IMR-90 (cell line): ENCODE results near the gene CNPY1. TPM values are rescaled to one million over a fixed set of nuclear protein-coding genes. Genes with fewer than 3 reads are reported as not detected.

Source experiments
- ATAC-seq: fragments of 200-7000 bp; cut with Tn5 transposase; 2 replicates; pipeline ENCODE4 v1.9.1; 2020; ENCODE audit warnings: low read depth, mild to moderate bottlenecking, moderate library complexity
- BruUV-seq: library from RNA; stranded (reverse); fragments of 400-500 nt; replicated peaks from 2 replicates; lab custom pipeline; 2021; lab: Mats Ljungman, UMichigan
- CTCF ChIA-PET: fragments of 300-600 bp; formaldehyde crosslinking; extraction: SDS; loops from one replicate; lab custom pipeline; 2021; ENCODE audit warnings: antibody characterized with exemption; lab: Yijun Ruan, JAX
- POLR2A ChIA-PET: fragments of 300-600 bp; sonication (Branson Sonifier 250); formaldehyde crosslinking; loops from one replicate; lab custom pipeline; 2022; ENCODE audit warnings: antibody characterized with exemption; ENCODE audit not compliant: unreplicated experiment; lab: Charles Lee
- DNase-seq: peaks from one replicate; pipeline ENCODE4 v3.0.0; 2013
- H2AFZ ChIP-seq: replicated peaks from 2 replicates; pipeline ENCODE3; 2013; ENCODE audit warnings: low read length, mild to moderate bottlenecking; ENCODE audit not compliant: poor library complexity
- H2AK5ac ChIP-seq: 2 replicates; pipeline ENCODE4 v1.6.1; 2013; ENCODE audit warnings: low read depth, low read length, inconsistent platforms
- H2AK9ac ChIP-seq: replicated peaks from 2 replicates; pipeline ENCODE3; 2013; ENCODE audit warnings: mild to moderate bottlenecking, low read depth, low read length, moderate library complexity; ENCODE audit not compliant: poor library complexity
- H2BK120ac ChIP-seq: 2 replicates; pipeline ENCODE4 v1.6.1; 2013; ENCODE audit warnings: low read depth, low read length, inconsistent platforms
- H2BK15ac ChIP-seq: 3 replicates; pipeline ENCODE4 v1.6.1; 2013; ENCODE audit warnings: low read depth, low read length, inconsistent platforms
- H2BK20ac ChIP-seq: 2 replicates; pipeline ENCODE4 v1.6.1; 2013; ENCODE audit warnings: low read depth, mild to moderate bottlenecking, inconsistent platforms, low read length, moderate library complexity
- H2BK5ac ChIP-seq: 2 replicates; pipeline ENCODE4 v1.6.1; 2013; ENCODE audit warnings: mild to moderate bottlenecking, low read depth, low read length, inconsistent platforms; ENCODE audit not compliant: poor library complexity, severe bottlenecking
- H3K14ac ChIP-seq: replicated peaks from 2 replicates; pipeline ENCODE4 v1.6.1; 2013; ENCODE audit warnings: low read depth, low read length, inconsistent platforms
- H3K18ac ChIP-seq: 2 replicates; pipeline ENCODE4 v1.6.1; 2013; ENCODE audit warnings: low read depth, low read length, control low read depth
- H3K23ac ChIP-seq: 2 replicates; pipeline ENCODE4 v1.6.1; 2013; ENCODE audit warnings: low read depth, low read length, inconsistent platforms
- H3K27ac ChIP-seq: 2 replicates; pipeline ENCODE4 v1.5.1; 2013; ENCODE audit warnings: mild to moderate bottlenecking, control low read depth, low read length; ENCODE audit not compliant: insufficient read depth
- H3K27me3 ChIP-seq: 2 replicates; pipeline ENCODE4 v1.6.1; 2013; ENCODE audit warnings: low read length; ENCODE audit not compliant: control insufficient read depth, insufficient read depth
- H3K36me3 ChIP-seq: 2 replicates; pipeline ENCODE4 v1.6.1; 2013; ENCODE audit warnings: low read length, mixed read lengths; ENCODE audit not compliant: control insufficient read depth, insufficient read depth
- H3K4ac ChIP-seq: 2 replicates; pipeline ENCODE4 v1.6.1; 2013; ENCODE audit warnings: low read depth, low read length, inconsistent platforms
- H3K4me1 ChIP-seq: 2 replicates; pipeline ENCODE4 v1.6.1; 2013; ENCODE audit warnings: low read length, mixed read lengths; ENCODE audit not compliant: control insufficient read depth, insufficient read depth
- H3K4me2 ChIP-seq: 2 replicates; pipeline ENCODE4 v1.6.1; 2013; ENCODE audit warnings: low read depth, mild to moderate bottlenecking, control low read depth, low read length, moderate library complexity
- H3K4me3 ChIP-seq: 2 replicates; pipeline ENCODE4 v1.5.1; 2013; ENCODE audit warnings: low read depth, mild to moderate bottlenecking, control low read depth, low read length, moderate library complexity; ENCODE audit not compliant: insufficient read depth
- H3K56ac ChIP-seq: 2 replicates; pipeline ENCODE4 v1.6.1; 2013; ENCODE audit warnings: low read length, inconsistent platforms; ENCODE audit not compliant: insufficient read depth; ENCODE audit errors: extremely low read depth
- H3K79me1 ChIP-seq, 2 experiments: 2 replicates each; pipeline ENCODE4 v1.6.1; 2013; ENCODE audit warnings: low read length in 2 of 2, inconsistent platforms in 1 of 2, low read depth in 1 of 2
- H3K9ac ChIP-seq: 2 replicates; pipeline ENCODE4 v1.6.1; 2013; ENCODE audit warnings: low read depth, low read length, control low read depth
- H3K9me1 ChIP-seq: 2 replicates; pipeline ENCODE4 v1.6.1; 2013; ENCODE audit warnings: low read length, inconsistent platforms; ENCODE audit not compliant: insufficient read depth
- H3K9me3 ChIP-seq: 2 replicates; pipeline ENCODE4 v1.6.1; 2013; ENCODE audit warnings: low read length; ENCODE audit not compliant: control insufficient read depth, insufficient read depth
- H4K20me1 ChIP-seq: 2 replicates; pipeline ENCODE4 v1.6.1; 2013; ENCODE audit warnings: low read length, inconsistent platforms; ENCODE audit not compliant: insufficient read depth
- H4K5ac ChIP-seq: 2 replicates; pipeline ENCODE4 v1.6.1; 2013; ENCODE audit warnings: mild to moderate bottlenecking, low read depth, low read length, control low read depth
- H4K8ac ChIP-seq, 2 experiments: 2 replicates each; pipeline ENCODE4 v1.6.1; 2013; ENCODE audit warnings: low read depth in 2 of 2, low read length in 2 of 2, control low read depth in 1 of 2, inconsistent platforms in 1 of 2
- H4K91ac ChIP-seq: 2 replicates; pipeline ENCODE4 v1.6.1; 2013; ENCODE audit warnings: low read depth, low read length, inconsistent platforms; ENCODE audit not compliant: insufficient read depth
- BHLHE40 ChIP-seq: fragments of 150-350 bp; IDR thresholded peaks from 2 replicates; pipeline ENCODE4 v1.6.1; 2016; ENCODE audit warnings: mild to moderate bottlenecking, low read depth, low read length
- CEBPB ChIP-seq: IDR thresholded peaks from 2 replicates; pipeline ENCODE4 v1.6.1; 2012; ENCODE audit warnings: low read depth, low read length, improper control_type of control experiment
- CHD1 ChIP-seq: IDR thresholded peaks from 2 replicates; pipeline ENCODE4 v1.6.1; 2012; ENCODE audit warnings: low read depth, low read length, improper control_type of control experiment
- FOS ChIP-seq: fragments of 150-350 bp; IDR thresholded peaks from 2 replicates; pipeline ENCODE4 v1.6.1; 2016; ENCODE audit warnings: low read depth, low read length
- MAZ ChIP-seq: IDR thresholded peaks from 2 replicates; pipeline ENCODE4 v1.6.1; 2012; ENCODE audit warnings: low read depth, mild to moderate bottlenecking, low read length, improper control_type of control experiment, moderate library complexity, borderline replicate concordance
- MXI1 ChIP-seq: IDR thresholded peaks from 2 replicates; pipeline ENCODE4 v1.6.1; 2012; ENCODE audit warnings: low read depth, mild to moderate bottlenecking, low read length, moderate library complexity, borderline replicate concordance
- NFE2L2 ChIP-seq: fragments of 150-350 bp; IDR thresholded peaks from 2 replicates; pipeline ENCODE4 v1.6.1; 2016; ENCODE audit warnings: low read depth, mild to moderate bottlenecking, low read length
- POLR2A ChIP-seq: IDR thresholded peaks from 2 replicates; pipeline ENCODE4 v1.6.1; 2012; ENCODE audit warnings: mild to moderate bottlenecking, low read depth, low read length
- RAD21 ChIP-seq: IDR thresholded peaks from 2 replicates; pipeline ENCODE4 v1.6.1; 2012; ENCODE audit warnings: low read length, improper control_type of control experiment
- RCOR1 ChIP-seq: IDR thresholded peaks from 2 replicates; pipeline ENCODE4 v1.6.1; 2012; ENCODE audit warnings: mild to moderate bottlenecking, low read length, improper control_type of control experiment; ENCODE audit not compliant: insufficient replicate concordance
- RFX5 ChIP-seq: IDR thresholded peaks from 2 replicates; pipeline ENCODE4 v1.8.0; 2012; ENCODE audit warnings: low read depth, mild to moderate bottlenecking, low read length, moderate library complexity
- SMC3 ChIP-seq: fragments of 150-350 bp; IDR thresholded peaks from 2 replicates; pipeline ENCODE4 v1.6.1; 2016; ENCODE audit warnings: low read depth, mild to moderate bottlenecking, antibody characterized with exemption, low read length, moderate library complexity
- WGBS, 2 experiments: methylation state at CpG; one replicate each; pipeline versions ENCODE4 v1.1.5 to v1.1.7; 2013; ENCODE audit warnings: missing lambda C conversion rate in 2 of 2; ENCODE audit not compliant: insufficient read length in 1 of 2; ENCODE audit errors: extremely low coverage in 2 of 2; 5-methylcytosine and 5-hydroxymethylcytosine counted together
- dilution Hi-C: fragments of 300-500 bp; cut with HindIII; formaldehyde crosslinking; loops from one replicate; pipeline ENCODE4 v1.14.3; 2018; ENCODE audit warnings: low sequenced_read_pairs; ENCODE audit not compliant: unreplicated experiment
- in situ Hi-C: fragments of 300-500 bp; cut with MboI; formaldehyde crosslinking; loops from 3 replicates; pipeline ENCODE4 v1.14.3; 2019; ENCODE audit warnings: low sequenced_read_pairs, inconsistent platforms, mixed read lengths
- intact Hi-C: fragments of 100-400 bp; cut with micrococcal nuclease; formaldehyde crosslinking; loops from 2 replicates; pipeline ENCODE4 v1.10.0; 2022
- polyA plus RNA-seq, 3 experiments: library from polyadenylated mRNA; depleted of rRNA; stranded (reverse); fragments of >200 nt; gene quantifications; 2 replicates each; pipeline ENCODE4 v1.2.3, GENCODE V29; 2012; ENCODE audit warnings: low replicate concordance in 1 of 3
- total RNA-seq: library from RNA; depleted of rRNA; stranded (reverse); fragments of >200 nt; gene quantifications from 2 replicates; pipeline ENCODE4 v1.2.3, GENCODE V29; 2012
- TF ChIP-seq, protein P1 (sequence below): fragments of 150-350 bp; IDR thresholded peaks from 2 replicates; pipeline ENCODE4 v1.6.1; 2016; ENCODE audit warnings: low read depth, mild to moderate bottlenecking, low read length, moderate library complexity, borderline replicate concordance
- TF ChIP-seq, protein P2 (sequence below): conservative IDR thresholded peaks from 2 replicates; pipeline ENCODE4 v1.5.1; 2012; ENCODE audit warnings: mild to moderate bottlenecking, low read depth, low read length, improper control_type of control experiment
- TF ChIP-seq, protein P3 (sequence below): fragments of 150-350 bp; IDR thresholded peaks from 2 replicates; pipeline ENCODE4 v1.6.1; 2017; ENCODE audit warnings: mild to moderate bottlenecking, antibody characterized with exemption, low read length, low read depth

CNPY1 gene
- total and polyA plus RNA-seq, 2 of the 4 experiments (the other 2 are of a cell fraction) = not detected

DNA sequence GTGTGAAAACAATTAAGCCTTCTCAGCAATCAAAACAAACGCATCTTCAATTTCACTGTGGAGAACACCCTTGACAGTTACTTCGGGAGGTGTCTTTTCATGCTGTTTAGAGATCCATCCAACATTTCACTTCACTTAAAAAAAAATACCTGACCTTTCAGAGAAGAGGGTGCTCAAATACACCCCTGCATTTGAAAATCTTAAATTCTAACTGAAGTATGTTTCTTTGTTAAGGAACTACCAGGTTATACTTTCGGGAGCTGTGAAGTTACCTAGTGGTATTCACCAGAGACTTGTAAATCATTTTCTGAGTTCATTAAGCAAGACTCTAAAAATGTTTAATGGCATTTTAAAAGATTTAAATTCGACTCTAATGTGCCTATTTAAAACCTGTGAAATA, 38.8 kb downstream of the CNPY1 start:
- H3K27ac ChIP-seq = no peak overlapping the region
- H4K91ac ChIP-seq = no peak overlapping the region
- no peaks in the 10 kb centered on the region for H4K20me1 ChIP-seq
- no peak for TF ChIP-seq BHLHE40
- TF ChIP-seq NFE2L2 = no peak
- no peak for TF ChIP-seq RFX5
- TF ChIP-seq, protein P1, sequence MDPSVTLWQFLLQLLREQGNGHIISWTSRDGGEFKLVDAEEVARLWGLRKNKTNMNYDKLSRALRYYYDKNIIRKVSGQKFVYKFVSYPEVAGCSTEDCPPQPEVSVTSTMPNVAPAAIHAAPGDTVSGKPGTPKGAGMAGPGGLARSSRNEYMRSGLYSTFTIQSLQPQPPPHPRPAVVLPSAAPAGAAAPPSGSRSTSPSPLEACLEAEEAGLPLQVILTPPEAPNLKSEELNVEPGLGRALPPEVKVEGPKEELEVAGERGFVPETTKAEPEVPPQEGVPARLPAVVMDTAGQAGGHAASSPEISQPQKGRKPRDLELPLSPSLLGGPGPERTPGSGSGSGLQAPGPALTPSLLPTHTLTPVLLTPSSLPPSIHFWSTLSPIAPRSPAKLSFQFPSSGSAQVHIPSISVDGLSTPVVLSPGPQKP = no peak
- TF ChIP-seq MXI1 = no peak
- TF ChIP-seq RCOR1 = no peak
- no peak for TF ChIP-seq RAD21
- no peak for TF ChIP-seq SMC3
- no peak for TF ChIP-seq POLR2A
- no peak for TF ChIP-seq CHD1
- TF ChIP-seq CEBPB = no peak
- TF ChIP-seq MAZ = no peak
- TF ChIP-seq, protein P2, sequence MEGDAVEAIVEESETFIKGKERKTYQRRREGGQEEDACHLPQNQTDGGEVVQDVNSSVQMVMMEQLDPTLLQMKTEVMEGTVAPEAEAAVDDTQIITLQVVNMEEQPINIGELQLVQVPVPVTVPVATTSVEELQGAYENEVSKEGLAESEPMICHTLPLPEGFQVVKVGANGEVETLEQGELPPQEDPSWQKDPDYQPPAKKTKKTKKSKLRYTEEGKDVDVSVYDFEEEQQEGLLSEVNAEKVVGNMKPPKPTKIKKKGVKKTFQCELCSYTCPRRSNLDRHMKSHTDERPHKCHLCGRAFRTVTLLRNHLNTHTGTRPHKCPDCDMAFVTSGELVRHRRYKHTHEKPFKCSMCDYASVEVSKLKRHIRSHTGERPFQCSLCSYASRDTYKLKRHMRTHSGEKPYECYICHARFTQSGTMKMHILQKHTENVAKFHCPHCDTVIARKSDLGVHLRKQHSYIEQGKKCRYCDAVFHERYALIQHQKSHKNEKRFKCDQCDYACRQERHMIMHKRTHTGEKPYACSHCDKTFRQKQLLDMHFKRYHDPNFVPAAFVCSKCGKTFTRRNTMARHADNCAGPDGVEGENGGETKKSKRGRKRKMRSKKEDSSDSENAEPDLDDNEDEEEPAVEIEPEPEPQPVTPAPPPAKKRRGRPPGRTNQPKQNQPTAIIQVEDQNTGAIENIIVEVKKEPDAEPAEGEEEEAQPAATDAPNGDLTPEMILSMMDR = no peak
- TF ChIP-seq, protein P3, sequence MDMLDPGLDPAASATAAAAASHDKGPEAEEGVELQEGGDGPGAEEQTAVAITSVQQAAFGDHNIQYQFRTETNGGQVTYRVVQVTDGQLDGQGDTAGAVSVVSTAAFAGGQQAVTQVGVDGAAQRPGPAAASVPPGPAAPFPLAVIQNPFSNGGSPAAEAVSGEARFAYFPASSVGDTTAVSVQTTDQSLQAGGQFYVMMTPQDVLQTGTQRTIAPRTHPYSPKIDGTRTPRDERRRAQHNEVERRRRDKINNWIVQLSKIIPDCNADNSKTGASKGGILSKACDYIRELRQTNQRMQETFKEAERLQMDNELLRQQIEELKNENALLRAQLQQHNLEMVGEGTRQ = no peak
- TF ChIP-seq FOS = no peak
- intact Hi-C loops (no loop called here), in situ Hi-C loops (no loop called here), dilution Hi-C loops (no loop called here)
- H2BK15ac ChIP-seq = no peak overlapping the region
- no TSS peak for BruUV-seq
- H3K79me1 ChIP-seq = no peaks in the 10 kb centered on the region
- H3K36me3 ChIP-seq = no peaks in the 10 kb centered on the region
- H3K4me1 ChIP-seq = no peaks in the 10 kb centered on the region
- no peak overlapping the region for H3K14ac ChIP-seq
- H3K56ac ChIP-seq = no peak overlapping the region
- H3K9ac ChIP-seq = no peak overlapping the region
- no peak overlapping the region for H2AFZ ChIP-seq
- H3K4ac ChIP-seq = no peak overlapping the region
- H2BK5ac ChIP-seq = no peak overlapping the region
- H2BK120ac ChIP-seq = no peak overlapping the region
- no peak overlapping the region for H2AK5ac ChIP-seq
- WGBS, 2 experiments = no CpG with 5 or more reads among the region's 4 CpGs
- no peak overlapping the region for H2AK9ac ChIP-seq
- H3K4me3 ChIP-seq = no peak overlapping the region
- no peaks in the 10 kb centered on the region for H3K9me1 ChIP-seq
- peaks cover 45% of the 10 kb centered on the region for H3K27me3 ChIP-seq
- no peak overlapping the region for H3K23ac ChIP-seq
- no peak overlapping the region for H3K18ac ChIP-seq
- no peak overlapping the region for H2BK20ac ChIP-seq
- H3K9me3 ChIP-seq = no peaks in the 10 kb centered on the region; the same call in 1 of the 2 replicates
- H3K4me2 ChIP-seq = no peak overlapping the region
- DNase-seq (no peak), ATAC-seq (no peak)
- no peak overlapping the region for H4K8ac ChIP-seq
- H4K5ac ChIP-seq = no peak overlapping the region
- POLR2A ChIA-PET = no interaction called here
- CTCF ChIA-PET = interaction anchor here (0.6 kb wide), 1 partner anchor 257 kb away, joined by 4 read pairs; no protein-coding TSS in a partner anchor
